ENCODE measurements around the gene PTCD1. TPM values are rescaled to one million over a fixed set of nuclear protein-coding genes. Genes with fewer than 3 reads are reported as not detected.

The PTCD1 gene
- total RNA-seq, 1 experiment from 2014 or later = 11.8 TPM

GRCh38 chr7:99397297-99397983 is 41.2 kb downstream of the PTCD1 start:
- Histone ChIP-seq H3K27ac (ENCODE audit: low read depth, low read length, poor library complexity, severe bottlenecking) (no peak overlapping the region), H3K27me3 (replicated peaks; ENCODE audit: insufficient read depth, low read depth, low read length, poor library complexity) (no peaks in the 10 kb centered on the region), H3K4me3 (ENCODE audit: low read depth, low read length, poor library complexity, severe bottlenecking) (no peak overlapping the region), H3K4me1 (ENCODE audit: insufficient read depth, low read length, poor library complexity, severe bottlenecking) (peaks cover 4% of the 10 kb centered on the region), H3K9me3 (ENCODE audit: low read depth, low read length, poor library complexity, severe bottlenecking) (no peaks in the 10 kb centered on the region), H3K36me3 (ENCODE audit: insufficient read depth, low read length, poor library complexity, severe bottlenecking) (peaks cover 58% of the 10 kb centered on the region)
- ChIA-PET CTCF (no interaction called here), POLR2A (ENCODE audit: low non-redundant PET) (no interaction called here)
- BruUV-seq (replicated peaks) = no TSS peak
- intact Hi-C loops (cut with micrococcal nuclease; ENCODE audit: unreplicated experiment) = no loop called here
- DNase-seq (ENCODE audit: low spot score) = no peak
- TF ChIP-seq CTCF (conservative IDR thresholded peaks at IDR 0.05; ENCODE audit: low read depth, low read length) = no peak
- no peak for TF ChIP-seq EZH2 (IDR thresholded peaks at IDR 0.05; ENCODE audit: borderline replicate concordance, low read depth, low read length, poor library complexity, severe bottlenecking)

GRCh38 chr7:99396418-99397296 is 41.9 kb downstream of the PTCD1 start:
- H3K4me3 ChIP-seq (ENCODE audit: low read depth, low read length, poor library complexity, severe bottlenecking) = no peak overlapping the region
- no peaks in the 10 kb centered on the region for H3K9me3 ChIP-seq (ENCODE audit: low read depth, low read length, poor library complexity, severe bottlenecking)
- ChIA-PET CTCF (no interaction called here), POLR2A (ENCODE audit: low non-redundant PET) (no interaction called here)
- BruUV-seq (replicated peaks) = no TSS peak
- TF ChIP-seq CTCF (conservative IDR thresholded peaks at IDR 0.05; ENCODE audit: low read depth, low read length) = no peak
- TF ChIP-seq EZH2 (IDR thresholded peaks at IDR 0.05; ENCODE audit: borderline replicate concordance, low read depth, low read length, poor library complexity, severe bottlenecking) = no peak
- no peak for DNase-seq (ENCODE audit: low spot score)
- H3K27ac ChIP-seq (ENCODE audit: low read depth, low read length, poor library complexity, severe bottlenecking) = no peak overlapping the region
- H3K36me3 ChIP-seq (ENCODE audit: insufficient read depth, low read length, poor library complexity, severe bottlenecking) = peaks cover 50% of the 10 kb centered on the region
- H3K4me1 ChIP-seq (ENCODE audit: insufficient read depth, low read length, poor library complexity, severe bottlenecking) = peaks cover 4% of the 10 kb centered on the region
- intact Hi-C loops (cut with micrococcal nuclease; ENCODE audit: unreplicated experiment) = no loop called here
- H3K27me3 ChIP-seq (replicated peaks; ENCODE audit: insufficient read depth, low read depth, low read length, poor library complexity) = no peaks in the 10 kb centered on the region

GRCh38 chr7:99395616-99396327 is 42.8 kb downstream of the PTCD1 start:
- no peaks in the 10 kb centered on the region for H3K9me3 ChIP-seq (ENCODE audit: low read depth, low read length, poor library complexity, severe bottlenecking)
- no peak for DNase-seq (ENCODE audit: low spot score)
- no peak overlapping the region for H3K27ac ChIP-seq (ENCODE audit: low read depth, low read length, poor library complexity, severe bottlenecking)
- CTCF ChIA-PET = no interaction called here
- H3K27me3 ChIP-seq (replicated peaks; ENCODE audit: insufficient read depth, low read depth, low read length, poor library complexity) = no peaks in the 10 kb centered on the region
- TSS peak; percentile 98 for BruUV-seq (replicated peaks)
- TF ChIP-seq CTCF (conservative IDR thresholded peaks at IDR 0.05; ENCODE audit: low read depth, low read length) = no peak
- TF ChIP-seq EZH2 (IDR thresholded peaks at IDR 0.05; ENCODE audit: borderline replicate concordance, low read depth, low read length, poor library complexity, severe bottlenecking) = no peak
- H3K4me3 ChIP-seq (ENCODE audit: low read depth, low read length, poor library complexity, severe bottlenecking) = no peak overlapping the region
- intact Hi-C loops (cut with micrococcal nuclease; ENCODE audit: unreplicated experiment) = no loop called here
- POLR2A ChIA-PET (ENCODE audit: low non-redundant PET) = no interaction called here
- H3K36me3 ChIP-seq (ENCODE audit: insufficient read depth, low read length, poor library complexity, severe bottlenecking) = peaks cover 45% of the 10 kb centered on the region
- H3K4me1 ChIP-seq (ENCODE audit: insufficient read depth, low read length, poor library complexity, severe bottlenecking) = peaks cover 4% of the 10 kb centered on the region

Measured in A673 (cell line).